ENCODE measurements around the gene LTA. TPM values are rescaled to one million over a fixed set of nuclear protein-coding genes. Genes with fewer than 3 reads are reported as not detected.
A peak's percentile ranks its signal among the peaks of the same experiment; 100 is the strongest.

LTA gene
- total RNA-seq, 1 experiment from 2014 or later = not detected

DNA sequence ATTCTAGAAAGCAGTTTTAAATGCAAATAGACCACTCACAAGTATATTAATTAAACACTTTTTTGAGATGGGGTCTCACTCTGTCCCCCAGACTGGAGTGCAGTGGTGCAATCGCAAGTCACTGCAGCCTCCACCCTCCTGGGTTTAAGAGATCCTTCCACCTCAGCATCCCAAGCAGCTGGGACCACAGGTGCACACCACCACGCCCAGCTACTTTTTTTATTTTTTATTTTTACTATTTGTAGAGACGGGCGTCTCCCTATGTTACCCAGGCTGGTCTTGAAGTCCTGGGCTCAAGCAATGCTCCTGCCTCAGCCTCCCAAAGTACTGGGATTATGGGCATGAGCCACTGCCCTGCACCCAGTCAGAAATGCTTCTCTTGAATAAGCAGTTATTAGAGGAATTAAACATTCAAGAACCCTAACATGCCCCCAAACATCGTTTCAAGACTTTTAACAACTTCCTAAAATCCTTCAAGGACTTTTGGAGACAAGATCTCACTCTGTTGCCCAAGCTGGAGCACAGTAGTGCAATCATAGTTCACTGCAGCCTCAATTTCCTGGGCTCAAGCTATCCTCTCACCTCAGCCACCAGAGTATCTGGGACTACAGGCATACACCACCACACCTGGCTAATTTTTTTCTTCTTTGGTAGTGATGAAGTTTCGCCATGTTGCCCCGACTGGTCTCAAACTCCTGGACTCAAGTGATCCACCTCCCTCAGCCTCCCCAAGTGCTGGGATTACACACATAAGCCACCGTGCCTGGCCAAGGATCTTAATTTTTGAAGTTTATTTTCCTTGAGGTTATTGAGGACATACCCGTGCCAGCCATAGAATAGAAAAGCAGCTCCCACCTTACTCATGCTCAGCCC is 40.1 kb upstream of the LTA start:
- H3K9me3 Mint-ChIP-seq = no peaks in the 10 kb centered on the region; a peak in 1 of 5 replicates
- H3K36me3 Mint-ChIP-seq (ENCODE audit: insufficient read depth in 1 of 3, low read depth in 3 of 3) = peaks cover 66 to 76% (median 71%) of the 10 kb centered on the region in 3 experiments
- Histone ChIP-seq H2BK12ac (ENCODE audit: insufficient read length, low read depth, low read length) (no peak overlapping the region), H3K18ac (ENCODE audit: insufficient read length, low read depth, low read length) (no peak overlapping the region), H2BK15ac (ENCODE audit: low read depth, low read length) (no peak overlapping the region), H2AK5ac (ENCODE audit: insufficient read length, low read length) (no peak overlapping the region), H4K5ac (ENCODE audit: insufficient read length, low read depth, low read length) (no peak overlapping the region), H4K8ac (replicated peaks; ENCODE audit: insufficient read length, low read depth, low read length) (no peak overlapping the region), H3K79me1 (ENCODE audit: insufficient read depth, low read depth, low read length, poor library complexity, severe bottlenecking) (peaks cover 11% of the 10 kb centered on the region), H3K27ac (ENCODE audit: insufficient read length, low read depth, low read length) (no peak overlapping the region), H4K91ac (ENCODE audit: insufficient read length, low read depth, low read length) (no peak overlapping the region), H2BK5ac (ENCODE audit: insufficient read length, low read length) (no peak overlapping the region), H3K9ac (ENCODE audit: extremely low read depth, insufficient read length, low read length) (no peak overlapping the region), H3K23ac (ENCODE audit: insufficient read length, low read depth, low read length) (no peak overlapping the region), H2BK120ac (ENCODE audit: low read depth, low read length, poor library complexity, severe bottlenecking) (no peak overlapping the region), H3K9me3 (ENCODE audit: control insufficient read depth, low read depth, low read length) (no peaks in the 10 kb centered on the region), H3K4me1 (ENCODE audit: insufficient read depth, low read length) (no peaks in the 10 kb centered on the region; the same call in 1 of the 2 replicates), H2BK20ac (ENCODE audit: low read depth, low read length, poor library complexity, severe bottlenecking) (no peak overlapping the region), H3K14ac (ENCODE audit: insufficient read depth, low read length) (no peak overlapping the region), H3K23me2 (ENCODE audit: insufficient read length, low read depth, low read length, poor library complexity, severe bottlenecking) (no peaks in the 10 kb centered on the region), H3K56ac (ENCODE audit: insufficient read length, low read depth, low read length) (no peak overlapping the region), H2AFZ (ENCODE audit: low read length) (no peak overlapping the region), H3K4ac (ENCODE audit: low read depth, low read length) (no peak overlapping the region), H3K27me3 (ENCODE audit: insufficient read depth, low read length) (no peaks in the 10 kb centered on the region), H3K79me2 (ENCODE audit: insufficient read depth, low read length) (no peaks in the 10 kb centered on the region; the same call in 1 of the 2 replicates), H3K4me2 (ENCODE audit: insufficient read depth, insufficient read length, low read length) (no peak overlapping the region), H3T11ph (ENCODE audit: low read length) (no peak overlapping the region), H4K20me1 (ENCODE audit: control insufficient read depth, insufficient read depth, insufficient read length) (peaks cover 4% of the 10 kb centered on the region)
- WGBS (ENCODE audit: extremely low coverage, insufficient read length, low lambda C conversion rate) = no CpG with 5 or more reads among the region's 9 CpGs
- peak overlapping the region in 2 of 3 experiments; percentile 58 to 89; a peak in 3 of 7 replicates for H3K27ac Mint-ChIP-seq
- peaks cover 23 to 33% of the 10 kb centered on the region in 2 experiments for H3K4me1 Mint-ChIP-seq
- DNase-seq = no peak
- H3K4me3 Mint-ChIP-seq = no peak overlapping the region; a peak in 1 of 5 replicates
- no peaks in the 10 kb centered on the region for H3K27me3 Mint-ChIP-seq (ENCODE audit: low read depth)
- TF ChIP-seq, protein P1, sequence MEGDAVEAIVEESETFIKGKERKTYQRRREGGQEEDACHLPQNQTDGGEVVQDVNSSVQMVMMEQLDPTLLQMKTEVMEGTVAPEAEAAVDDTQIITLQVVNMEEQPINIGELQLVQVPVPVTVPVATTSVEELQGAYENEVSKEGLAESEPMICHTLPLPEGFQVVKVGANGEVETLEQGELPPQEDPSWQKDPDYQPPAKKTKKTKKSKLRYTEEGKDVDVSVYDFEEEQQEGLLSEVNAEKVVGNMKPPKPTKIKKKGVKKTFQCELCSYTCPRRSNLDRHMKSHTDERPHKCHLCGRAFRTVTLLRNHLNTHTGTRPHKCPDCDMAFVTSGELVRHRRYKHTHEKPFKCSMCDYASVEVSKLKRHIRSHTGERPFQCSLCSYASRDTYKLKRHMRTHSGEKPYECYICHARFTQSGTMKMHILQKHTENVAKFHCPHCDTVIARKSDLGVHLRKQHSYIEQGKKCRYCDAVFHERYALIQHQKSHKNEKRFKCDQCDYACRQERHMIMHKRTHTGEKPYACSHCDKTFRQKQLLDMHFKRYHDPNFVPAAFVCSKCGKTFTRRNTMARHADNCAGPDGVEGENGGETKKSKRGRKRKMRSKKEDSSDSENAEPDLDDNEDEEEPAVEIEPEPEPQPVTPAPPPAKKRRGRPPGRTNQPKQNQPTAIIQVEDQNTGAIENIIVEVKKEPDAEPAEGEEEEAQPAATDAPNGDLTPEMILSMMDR (conservative IDR thresholded peaks at IDR 0.05) = no peak

Data from H9 (cell line).